Measurements from ENCODE around the gene PURB. TPM values are rescaled to one million over a fixed set of nuclear protein-coding genes. Genes with fewer than 3 reads are reported as not detected.
A peak's percentile ranks its signal among the peaks of the same experiment; 100 is the strongest.

The PURB gene
- total RNA-seq, 1 donor from 2014 or later, result 26.2 TPM

DNA sequence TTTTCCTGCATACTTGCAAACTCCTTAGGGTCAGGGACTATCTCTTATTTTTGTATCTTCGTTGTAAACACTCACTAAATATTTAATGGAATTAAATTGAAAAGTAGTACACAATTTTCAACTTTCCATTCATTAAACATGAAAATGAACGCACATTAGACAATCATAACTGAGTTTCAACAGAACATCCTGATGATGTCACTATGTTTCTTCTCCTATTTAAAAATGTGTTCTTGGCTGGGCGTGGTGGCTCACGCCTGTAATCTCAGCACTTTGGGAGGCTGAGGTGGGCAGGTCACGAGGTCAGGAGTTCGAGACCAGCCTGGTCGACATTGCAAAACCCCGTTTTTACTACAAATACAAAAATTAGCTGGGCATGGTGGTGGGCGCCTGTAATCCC lies 14.1 kb upstream of the PURB start:
- Mint-ChIP-seq H3K27me3 (ENCODE audit: low read depth) (peaks cover 5% of the 10 kb centered on the region), H3K36me3 (ENCODE audit: low read depth) (no peaks in the 10 kb centered on the region), H3K4me1 (peaks cover 12% of the 10 kb centered on the region), H3K4me3 (no peak overlapping the region), H3K27ac (ENCODE audit: unreplicated experiment) (no peak overlapping the region), H3K9me3 (no peaks in the 10 kb centered on the region)
- no peak for DNase-seq (ENCODE audit: low read depth, low spot score)
- TF ChIP-seq, protein P1, sequence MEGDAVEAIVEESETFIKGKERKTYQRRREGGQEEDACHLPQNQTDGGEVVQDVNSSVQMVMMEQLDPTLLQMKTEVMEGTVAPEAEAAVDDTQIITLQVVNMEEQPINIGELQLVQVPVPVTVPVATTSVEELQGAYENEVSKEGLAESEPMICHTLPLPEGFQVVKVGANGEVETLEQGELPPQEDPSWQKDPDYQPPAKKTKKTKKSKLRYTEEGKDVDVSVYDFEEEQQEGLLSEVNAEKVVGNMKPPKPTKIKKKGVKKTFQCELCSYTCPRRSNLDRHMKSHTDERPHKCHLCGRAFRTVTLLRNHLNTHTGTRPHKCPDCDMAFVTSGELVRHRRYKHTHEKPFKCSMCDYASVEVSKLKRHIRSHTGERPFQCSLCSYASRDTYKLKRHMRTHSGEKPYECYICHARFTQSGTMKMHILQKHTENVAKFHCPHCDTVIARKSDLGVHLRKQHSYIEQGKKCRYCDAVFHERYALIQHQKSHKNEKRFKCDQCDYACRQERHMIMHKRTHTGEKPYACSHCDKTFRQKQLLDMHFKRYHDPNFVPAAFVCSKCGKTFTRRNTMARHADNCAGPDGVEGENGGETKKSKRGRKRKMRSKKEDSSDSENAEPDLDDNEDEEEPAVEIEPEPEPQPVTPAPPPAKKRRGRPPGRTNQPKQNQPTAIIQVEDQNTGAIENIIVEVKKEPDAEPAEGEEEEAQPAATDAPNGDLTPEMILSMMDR (conservative IDR thresholded peaks at IDR 0.05), result no peak

DNA sequence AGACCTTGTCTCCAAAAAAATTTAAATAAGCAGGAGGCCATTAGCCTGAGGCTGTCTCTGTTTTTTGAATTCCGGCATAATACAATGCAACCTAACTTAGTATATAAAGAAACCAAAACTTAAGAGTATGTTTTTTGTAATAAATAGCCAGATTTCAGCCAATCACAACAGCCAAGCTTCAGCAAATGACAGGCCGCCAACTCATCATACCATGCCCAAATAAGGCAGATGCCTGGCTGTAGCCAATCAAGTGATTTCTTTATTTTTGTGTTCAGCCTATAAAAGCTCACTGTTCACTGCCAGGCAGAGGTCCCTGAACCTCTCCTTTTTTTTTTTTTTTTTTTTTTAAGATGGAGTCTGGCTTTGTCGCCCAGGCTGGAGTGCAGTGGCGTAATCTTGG lies 12.7 kb upstream of the PURB start:
- TF ChIP-seq, protein P1 (conservative IDR thresholded peaks at IDR 0.05), result no peak
- H3K9me3 Mint-ChIP-seq, result no peaks in the 10 kb centered on the region
- no peaks in the 10 kb centered on the region for H3K27me3 Mint-ChIP-seq (ENCODE audit: low read depth)
- no peak for DNase-seq (ENCODE audit: low read depth, low spot score)
- H3K36me3 Mint-ChIP-seq (ENCODE audit: low read depth), result no peaks in the 10 kb centered on the region
- H3K27ac Mint-ChIP-seq (ENCODE audit: unreplicated experiment), result no peak overlapping the region
- no peak overlapping the region for H3K4me3 Mint-ChIP-seq
- peaks cover 12% of the 10 kb centered on the region for H3K4me1 Mint-ChIP-seq

DNA sequence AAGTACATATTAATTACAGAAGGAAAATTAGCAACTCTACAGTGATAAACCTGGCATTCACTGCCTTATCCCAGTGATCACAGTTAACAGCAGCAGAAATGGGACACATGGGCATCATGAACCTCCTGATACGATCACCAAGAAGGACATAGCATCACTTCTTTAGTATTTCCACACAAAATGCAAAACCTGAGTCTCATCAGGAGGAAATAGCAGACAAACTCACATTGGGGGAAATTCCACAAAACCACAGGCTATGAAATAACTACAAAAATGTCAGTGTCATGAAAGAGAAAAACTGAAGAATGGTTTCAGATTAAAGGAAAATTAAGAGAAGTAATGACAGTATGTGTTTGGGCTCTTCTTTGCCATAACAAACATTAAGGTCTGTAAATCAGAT lies 12.0 kb upstream of the PURB start:
- TF ChIP-seq, protein P1 (conservative IDR thresholded peaks at IDR 0.05), result no peak
- no peak overlapping the region for H3K27ac Mint-ChIP-seq (ENCODE audit: unreplicated experiment)
- peaks cover 2% of the 10 kb centered on the region for H3K27me3 Mint-ChIP-seq (ENCODE audit: low read depth)
- no peak for DNase-seq (ENCODE audit: low read depth, low spot score)
- no peaks in the 10 kb centered on the region for H3K36me3 Mint-ChIP-seq (ENCODE audit: low read depth)
- no peaks in the 10 kb centered on the region for H3K9me3 Mint-ChIP-seq
- H3K4me3 Mint-ChIP-seq, result no peak overlapping the region
- peaks cover 12% of the 10 kb centered on the region for H3K4me1 Mint-ChIP-seq

DNA sequence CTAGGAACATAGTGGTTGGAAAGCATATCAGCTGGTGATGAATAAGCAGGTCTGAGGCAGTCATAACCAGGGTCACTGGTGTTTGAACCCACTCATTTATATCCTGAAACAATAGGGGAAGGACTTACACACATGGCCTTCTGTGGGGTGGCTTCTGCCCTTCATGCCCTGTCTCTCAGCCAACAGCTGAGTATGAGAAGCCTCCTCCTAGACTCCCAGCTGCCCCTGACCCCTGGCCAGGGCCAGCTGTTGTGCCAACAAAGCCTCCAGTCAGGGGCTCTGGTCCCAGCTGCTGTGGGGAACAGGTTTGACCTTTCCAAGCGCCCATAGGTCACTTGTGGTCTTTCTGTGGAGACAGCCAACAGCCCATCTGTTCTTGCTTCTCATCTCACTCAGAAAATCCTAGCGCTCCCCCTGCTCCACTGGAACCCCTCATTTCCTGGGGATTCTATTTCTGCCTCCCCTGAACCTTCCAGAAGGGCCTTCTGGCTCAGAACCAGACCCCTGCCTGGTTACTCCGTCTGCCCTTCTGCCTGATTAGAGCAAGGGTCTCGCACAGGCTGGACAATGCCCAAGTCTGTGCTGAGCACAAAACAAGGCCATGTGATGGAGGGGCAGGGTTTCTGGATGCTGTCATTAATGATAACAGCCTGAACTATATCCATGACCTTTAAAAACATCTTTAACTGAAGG lies 9.7 kb upstream of the PURB start:
- Mint-ChIP-seq H3K27ac (ENCODE audit: unreplicated experiment) (peak overlapping the region; percentile 73), H3K4me3 (no peak overlapping the region), H3K27me3 (ENCODE audit: low read depth) (peaks cover 2% of the 10 kb centered on the region), H3K9me3 (no peaks in the 10 kb centered on the region), H3K4me1 (peaks cover 12% of the 10 kb centered on the region), H3K36me3 (ENCODE audit: low read depth) (no peaks in the 10 kb centered on the region)
- TF ChIP-seq, protein P1 (conservative IDR thresholded peaks at IDR 0.05), result no peak
- DNase-seq (ENCODE audit: low read depth, low spot score), result no peak

DNA sequence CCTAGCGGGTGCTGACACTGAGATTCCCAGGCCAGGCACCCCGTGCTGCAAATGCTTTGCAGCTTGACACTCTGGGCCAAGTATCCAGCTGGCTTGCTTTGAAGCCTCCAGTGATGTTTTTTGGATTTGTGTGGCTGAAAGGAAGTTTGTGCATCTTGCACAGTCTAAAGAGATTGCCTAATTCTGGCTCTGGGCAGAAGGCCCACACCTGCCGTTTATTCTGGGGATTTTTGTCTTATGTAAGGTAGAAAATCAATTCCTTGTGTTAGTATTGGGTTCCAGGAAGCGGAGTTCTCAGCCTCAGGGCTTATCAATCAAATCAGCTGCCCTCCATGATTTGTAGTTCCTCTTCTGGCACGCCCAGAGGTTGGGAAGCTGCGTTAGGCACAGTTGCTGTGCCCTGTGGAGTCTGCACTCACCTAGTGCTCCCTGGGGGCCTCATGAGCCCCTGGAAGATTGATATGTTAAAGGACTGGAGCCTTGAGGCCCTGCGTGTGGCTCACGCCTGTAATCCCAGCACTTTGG lies 8.4 kb upstream of the PURB start:
- TF ChIP-seq, protein P1 (conservative IDR thresholded peaks at IDR 0.05), result no peak

More for the DNA sequence above, 8.4 kb upstream of the PURB start:
- Mint-ChIP-seq H3K27ac (ENCODE audit: unreplicated experiment) (no peak overlapping the region), H3K36me3 (ENCODE audit: low read depth) (no peaks in the 10 kb centered on the region), H3K27me3 (ENCODE audit: low read depth) (peaks cover 2% of the 10 kb centered on the region), H3K4me3 (no peak overlapping the region), H3K4me1 (peaks cover 12% of the 10 kb centered on the region), H3K9me3 (no peaks in the 10 kb centered on the region)
- DNase-seq (ENCODE audit: low read depth, low spot score), result no peak
